Epithelial cell of esophagus (primary cell): ENCODE measurements around the gene IL4R.

Source experiments
- DNase-seq: peaks from one replicate; pipeline ENCODE4 v3.0.0; 2010; ENCODE audit warnings: low read depth
- H3K4me3 ChIP-seq: 2 replicates; pipeline ENCODE4 v1.5.1; 2011; ENCODE audit warnings: mild to moderate bottlenecking, low read length, control low read depth
- TF ChIP-seq, protein P1 (sequence below): IDR thresholded peaks from 2 replicates; pipeline ENCODE4 v1.5.1; 2011; ENCODE audit warnings: low read depth, mild to moderate bottlenecking, low read length, control low read depth, inconsistent platforms; ENCODE audit not compliant: insufficient read depth; ENCODE audit errors: missing control alignments

Gene IL4R

DNA sequence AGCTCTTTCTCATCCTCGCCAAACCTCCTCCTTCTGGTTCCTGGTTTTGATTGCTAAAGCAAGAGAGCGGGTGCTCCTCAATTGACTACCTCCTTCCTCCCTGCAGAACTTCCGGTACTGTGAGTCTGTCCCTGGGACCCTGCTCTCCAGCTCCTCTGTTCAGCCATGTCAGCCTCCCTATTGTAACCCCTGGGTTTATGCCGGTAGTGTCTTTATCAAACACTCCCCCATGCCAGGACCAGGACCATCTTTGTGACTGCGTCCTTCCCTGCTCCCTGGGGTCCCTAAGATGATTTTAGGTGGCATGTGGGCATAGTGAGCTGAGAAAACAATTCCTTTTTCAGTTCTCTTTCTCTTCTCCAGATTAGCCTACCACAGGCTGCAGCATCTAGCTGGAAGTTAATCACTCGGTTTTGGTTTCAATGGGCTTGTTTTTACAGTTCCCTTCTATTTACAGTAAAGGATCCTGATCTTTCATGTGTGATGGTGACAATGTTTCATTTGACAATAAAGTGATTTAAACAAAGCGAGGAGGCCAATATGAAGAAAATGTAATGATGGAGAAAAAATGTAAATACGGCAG lies 60.5 kb downstream of the IL4R start:
- TF ChIP-seq, protein P1, sequence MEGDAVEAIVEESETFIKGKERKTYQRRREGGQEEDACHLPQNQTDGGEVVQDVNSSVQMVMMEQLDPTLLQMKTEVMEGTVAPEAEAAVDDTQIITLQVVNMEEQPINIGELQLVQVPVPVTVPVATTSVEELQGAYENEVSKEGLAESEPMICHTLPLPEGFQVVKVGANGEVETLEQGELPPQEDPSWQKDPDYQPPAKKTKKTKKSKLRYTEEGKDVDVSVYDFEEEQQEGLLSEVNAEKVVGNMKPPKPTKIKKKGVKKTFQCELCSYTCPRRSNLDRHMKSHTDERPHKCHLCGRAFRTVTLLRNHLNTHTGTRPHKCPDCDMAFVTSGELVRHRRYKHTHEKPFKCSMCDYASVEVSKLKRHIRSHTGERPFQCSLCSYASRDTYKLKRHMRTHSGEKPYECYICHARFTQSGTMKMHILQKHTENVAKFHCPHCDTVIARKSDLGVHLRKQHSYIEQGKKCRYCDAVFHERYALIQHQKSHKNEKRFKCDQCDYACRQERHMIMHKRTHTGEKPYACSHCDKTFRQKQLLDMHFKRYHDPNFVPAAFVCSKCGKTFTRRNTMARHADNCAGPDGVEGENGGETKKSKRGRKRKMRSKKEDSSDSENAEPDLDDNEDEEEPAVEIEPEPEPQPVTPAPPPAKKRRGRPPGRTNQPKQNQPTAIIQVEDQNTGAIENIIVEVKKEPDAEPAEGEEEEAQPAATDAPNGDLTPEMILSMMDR = no peak
- H3K4me3 ChIP-seq = no peak overlapping the region
- DNase-seq = no peak

GRCh38 chr16:27374804-27375425 lies 61.1 kb downstream of the IL4R start:
- DNase-seq = peak; percentile 63
- TF ChIP-seq, protein P1 = peak; percentile 39
- no peak overlapping the region for H3K4me3 ChIP-seq

- TF ChIP-seq, protein P1 = no peak
- DNase-seq = no peak
- H3K4me3 ChIP-seq = no peak overlapping the region
These were observed 64.1 kb downstream of the IL4R start for GRCh38 chr16:27377666-27378485.

DNA sequence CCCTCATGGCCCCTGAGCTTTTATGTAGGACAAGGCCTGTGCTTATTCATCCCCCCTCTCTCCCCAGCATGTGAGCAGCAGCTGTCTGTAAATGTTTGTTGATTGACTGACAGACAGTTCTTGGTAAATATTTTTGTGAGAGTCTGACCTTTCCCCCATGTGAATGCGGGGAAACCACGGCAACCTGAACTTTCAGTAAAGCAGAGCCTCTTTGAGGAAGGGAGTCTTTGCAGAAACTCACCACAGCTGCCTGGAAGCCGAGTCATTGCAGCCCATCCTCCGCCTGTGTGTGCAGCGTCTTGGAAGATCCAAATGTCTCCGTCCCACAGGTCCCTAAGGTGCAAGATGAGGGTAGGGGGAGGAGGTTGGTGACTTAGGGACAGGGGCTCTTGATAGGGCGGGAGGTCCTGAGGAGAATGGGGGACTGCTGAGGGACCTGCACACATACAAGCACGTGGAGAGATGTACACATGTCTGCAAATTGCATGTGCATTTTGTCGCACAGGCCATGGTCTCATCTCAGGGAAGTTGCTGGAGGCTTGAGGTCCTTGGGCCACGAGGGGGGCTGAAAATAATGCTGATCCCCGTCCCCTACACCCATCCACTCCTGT lies 65.2 kb downstream of the IL4R start:
- DNase-seq = no peak
- no peak overlapping the region for H3K4me3 ChIP-seq
- TF ChIP-seq, protein P1 = no peak

- H3K4me3 ChIP-seq = no peak overlapping the region
- DNase-seq = no peak
- TF ChIP-seq, protein P1 = no peak
These were observed 66.1 kb downstream of the IL4R start for GRCh38 chr16:27379919-27380318.

DNA sequence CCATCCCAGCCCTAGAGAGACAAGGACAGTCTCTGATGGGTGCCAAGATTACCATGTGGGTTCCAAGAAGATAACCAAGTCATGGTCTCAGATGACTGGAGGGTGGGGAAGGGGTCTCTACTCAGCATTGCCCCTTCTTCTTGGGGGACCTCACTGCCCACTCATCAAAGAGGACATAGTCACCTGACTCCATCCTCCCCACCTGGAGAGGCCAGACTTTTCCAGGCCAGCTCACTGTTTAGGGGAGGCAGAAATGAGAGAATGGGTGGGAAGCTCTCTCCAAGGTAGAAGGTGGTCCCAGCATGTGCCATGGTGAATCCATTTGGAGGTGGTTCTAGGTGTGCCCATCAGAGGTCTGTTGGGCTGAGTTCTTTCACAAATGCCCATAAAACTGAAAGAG lies 67.5 kb downstream of the IL4R start:
- no peak for DNase-seq
- H3K4me3 ChIP-seq = no peak overlapping the region
- TF ChIP-seq, protein P1 = no peak
